Endothelial cell of umbilical vein (primary cell): ENCODE data around the gene VSIR. TPM values are rescaled to one million over a fixed set of nuclear protein-coding genes. Genes with fewer than 3 reads are reported as not detected.

ENCODE experiments used
- BruUV-seq: library from RNA; stranded (reverse); fragments of 400-500 nt; replicated peaks from 2 replicates; lab custom pipeline; 2021; lab: Mats Ljungman, UMichigan
- CTCF ChIA-PET: fragments of 300-600, 350-600 bp; sonication (Branson Sonifier 250); formaldehyde crosslinking; loops from one replicate; lab custom pipeline; 2021; ENCODE audit warnings: antibody characterized with exemption, inconsistent platforms; lab: Charles Lee
- POLR2A ChIA-PET: fragments of 300-600, 350-600 bp; sonication (Branson Sonifier 250); formaldehyde crosslinking; loops from one replicate; lab custom pipeline; 2021; ENCODE audit warnings: antibody characterized with exemption, inconsistent platforms; lab: Charles Lee
- DNase-seq: peaks from one replicate; pipeline ENCODE4 v3.0.0-alpha.2; 2011; ENCODE audit warnings: low read depth, low spot score
- FAIRE-seq: peaks from 2 replicates; lab custom pipeline; 2011; peaks lifted over from hg19 to GRCh38; lab: Jason Lieb, UNC
- H2AFZ ChIP-seq: 2 replicates; pipeline ENCODE4 v1.6.0; 2012; ENCODE audit warnings: low read depth, low read length, control low read depth, inconsistent platforms
- H3K27ac ChIP-seq: 2 replicates; pipeline ENCODE4 v1.5.1; 2011; ENCODE audit warnings: low read depth, mild to moderate bottlenecking, control low read depth, low read length, moderate library complexity; ENCODE audit not compliant: insufficient read depth
- H3K27me3 ChIP-seq, 2 experiments: 2 replicates each; pipeline versions ENCODE4 v1.6.0 to v1.6.1; 2011; ENCODE audit warnings: low read length in 2 of 2, mixed read lengths in 1 of 2; ENCODE audit not compliant: control insufficient read depth in 2 of 2, insufficient read depth in 2 of 2
- H3K36me3 ChIP-seq, 2 experiments: 2 replicates in 1 of 2; 3 replicates in 1 of 2; pipeline ENCODE4 v1.5.1; 2011; ENCODE audit warnings: low read length in 2 of 2, mild to moderate bottlenecking in 1 of 2, moderate library complexity in 1 of 2; ENCODE audit not compliant: control insufficient read depth in 2 of 2, insufficient read depth in 2 of 2; ENCODE audit errors: extremely low read depth in 1 of 2
- H3K4me1 ChIP-seq: 3 replicates; pipeline ENCODE4 v1.5.1; 2011; ENCODE audit warnings: mild to moderate bottlenecking, low read length; ENCODE audit not compliant: control insufficient read depth, insufficient read depth; ENCODE audit errors: extremely low read depth
- H3K4me2 ChIP-seq: 2 replicates; pipeline ENCODE4 v1.6.1; 2011; ENCODE audit warnings: low read length, control low read depth, mixed read lengths; ENCODE audit not compliant: insufficient read depth
- H3K4me3 ChIP-seq, 3 experiments: fragments of 200-600 bp in 1 of 3; sonication (generic), shearing (Covaris generic) in 1 of 3; replicated peaks in 1 of 3; 2 replicates each; pipeline ENCODE4 v1.5.1; 2011 to 2016; ENCODE audit warnings: control low read depth in 3 of 3, low read length in 3 of 3, mild to moderate bottlenecking in 2 of 3, inconsistent platforms in 1 of 3, low read depth in 1 of 3, moderate library complexity in 1 of 3; ENCODE audit not compliant: insufficient read depth in 1 of 3
- H3K79me2 ChIP-seq: 2 replicates; pipeline ENCODE4 v1.6.0; 2012; ENCODE audit warnings: low read length, inconsistent platforms; ENCODE audit not compliant: control insufficient read depth, insufficient read depth
- H3K9ac ChIP-seq: replicated peaks from 2 replicates; pipeline ENCODE3; 2011; ENCODE audit warnings: low read length, control low read depth; ENCODE audit not compliant: insufficient read depth; ENCODE audit errors: extremely low read depth
- H3K9me1 ChIP-seq: replicated peaks from 3 replicates; pipeline ENCODE4 v1.6.0; 2011; ENCODE audit warnings: mild to moderate bottlenecking, low read length; ENCODE audit not compliant: control insufficient read depth, insufficient read depth; ENCODE audit errors: extremely low read depth
- H3K9me3 ChIP-seq: replicated peaks from 2 replicates; pipeline ENCODE4 v1.5.1; 2012; ENCODE audit warnings: low read length, inconsistent platforms; ENCODE audit not compliant: control insufficient read depth, insufficient read depth
- H4K20me1 ChIP-seq: replicated peaks from 2 replicates; pipeline ENCODE3; 2011; ENCODE audit warnings: mild to moderate bottlenecking, low read length; ENCODE audit not compliant: control insufficient read depth, insufficient read depth; ENCODE audit errors: extremely low read depth
- EZH2 ChIP-seq: IDR thresholded peaks from 2 replicates; pipeline ENCODE4 v1.6.1; 2012; ENCODE audit warnings: borderline replicate concordance, low read depth, mild to moderate bottlenecking, moderate library complexity, low read length, inconsistent platforms; ENCODE audit not compliant: severe bottlenecking
- FOS ChIP-seq: IDR thresholded peaks from 2 replicates; pipeline ENCODE4 v1.6.1; 2011; ENCODE audit warnings: mild to moderate bottlenecking, low read length, moderate library complexity, borderline replicate concordance; ENCODE audit not compliant: insufficient read depth
- GATA2 ChIP-seq: IDR thresholded peaks from 2 replicates; pipeline ENCODE4 v1.7.0; 2011; ENCODE audit warnings: low read depth, mild to moderate bottlenecking, moderate library complexity, mixed read lengths, low read length; ENCODE audit not compliant: insufficient read length, insufficient read depth
- JUN ChIP-seq: IDR thresholded peaks from 2 replicates; pipeline ENCODE4 v1.6.1; 2011; ENCODE audit warnings: borderline replicate concordance, low read depth; ENCODE audit not compliant: insufficient read length, insufficient read depth
- MYC ChIP-seq: IDR thresholded peaks from one replicate; pipeline ENCODE4 v1.6.1; 2011; ENCODE audit warnings: mild to moderate bottlenecking, low read depth, low read length
- POLR2A ChIP-seq: IDR thresholded peaks from 2 replicates; pipeline ENCODE4 v1.6.1; 2012; ENCODE audit warnings: low read depth, mild to moderate bottlenecking, control low read depth, low read length
- POLR2AphosphoS5 ChIP-seq: IDR thresholded peaks from 2 replicates; pipeline ENCODE4 v1.6.1; 2012; ENCODE audit warnings: low read depth, mild to moderate bottlenecking, control low read depth, low read length, moderate library complexity; ENCODE audit not compliant: insufficient read depth
- dilution Hi-C: fragments of 300-500 bp; cut with MboI; formaldehyde crosslinking; loops from one replicate; pipeline ENCODE4 v1.15.0; 2019; ENCODE audit warnings: low sequenced_read_pairs; ENCODE audit not compliant: extremely low pct_ligation_motif_present
- intact Hi-C: fragments of 100-400 bp; cut with micrococcal nuclease; formaldehyde crosslinking; loops from one replicate; pipeline ENCODE4 v1.10.0; 2022
- polyA plus RNA-seq, 4 experiments: library from polyadenylated mRNA; depleted of rRNA in 3 of 4; stranded (reverse) in 3 of 4; unstranded in 1 of 4; fragments of >200 nt; gene quantifications; 2 replicates each; pipeline versions ENCODE4 v1.2.1 to v1.2.3, GENCODE V29; 2011 to 2012; ENCODE audit warnings: missing spikeins in 1 of 4
- total RNA-seq: library from RNA; stranded (reverse); gene quantifications from 2 replicates; pipeline ENCODE4 v1.2.3, GENCODE V29; 2021
- TF ChIP-seq, protein P1 (sequence below): IDR thresholded peaks from 2 replicates; pipeline ENCODE4 v1.6.1; 2011; ENCODE audit not compliant: insufficient read depth, insufficient read length
- TF ChIP-seq, protein P2 (sequence below), 2 donors: IDR thresholded peaks; 1 replicate in 1 of 2; 2 replicates in 1 of 2; pipeline ENCODE4 v1.5.1; 2011; ENCODE audit warnings: low read length in 2 of 2, mild to moderate bottlenecking in 2 of 2, moderate library complexity in 2 of 2, control low read depth in 1 of 2, inconsistent platforms in 1 of 2, low read depth in 1 of 2; ENCODE audit not compliant: insufficient read depth in 1 of 2; ENCODE audit errors: extremely low read depth in 1 of 2

VSIR gene
- total and polyA plus RNA-seq, 2 donors (not counting 3 experiments of a cell fraction or from before 2014, with no cell fraction given): 4.9 to 6.3 TPM

DNA sequence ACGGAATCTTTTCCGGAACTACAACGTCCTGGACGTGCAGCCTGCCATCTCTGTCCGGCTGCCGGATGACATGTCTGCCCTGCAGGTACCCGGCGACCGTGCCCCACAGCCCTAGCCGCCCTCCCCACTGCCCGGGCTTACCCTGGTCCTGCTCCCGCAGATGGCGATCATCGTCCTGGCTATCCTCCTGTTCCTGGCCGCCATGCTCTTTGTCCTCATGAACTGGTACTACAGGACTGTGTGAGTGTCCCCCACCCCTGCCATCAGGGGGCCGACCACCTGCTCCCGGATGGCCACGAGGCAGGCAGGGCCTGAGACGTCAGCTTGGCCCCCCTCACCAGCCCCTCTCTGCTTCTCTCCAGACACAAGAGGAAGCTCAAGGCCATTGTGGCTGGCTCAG lies 38.0 kb upstream of the VSIR start:
- POLR2A ChIA-PET: interaction anchor here (0.6 to 1.2 kb wide), 2 partner anchors 40 to 493 kb away, joined by 3 to 5 read pairs; partner anchors contain the start of genes PSAP and SLC29A3
- H3K4me2 ChIP-seq: no peak overlapping the region

DNA sequence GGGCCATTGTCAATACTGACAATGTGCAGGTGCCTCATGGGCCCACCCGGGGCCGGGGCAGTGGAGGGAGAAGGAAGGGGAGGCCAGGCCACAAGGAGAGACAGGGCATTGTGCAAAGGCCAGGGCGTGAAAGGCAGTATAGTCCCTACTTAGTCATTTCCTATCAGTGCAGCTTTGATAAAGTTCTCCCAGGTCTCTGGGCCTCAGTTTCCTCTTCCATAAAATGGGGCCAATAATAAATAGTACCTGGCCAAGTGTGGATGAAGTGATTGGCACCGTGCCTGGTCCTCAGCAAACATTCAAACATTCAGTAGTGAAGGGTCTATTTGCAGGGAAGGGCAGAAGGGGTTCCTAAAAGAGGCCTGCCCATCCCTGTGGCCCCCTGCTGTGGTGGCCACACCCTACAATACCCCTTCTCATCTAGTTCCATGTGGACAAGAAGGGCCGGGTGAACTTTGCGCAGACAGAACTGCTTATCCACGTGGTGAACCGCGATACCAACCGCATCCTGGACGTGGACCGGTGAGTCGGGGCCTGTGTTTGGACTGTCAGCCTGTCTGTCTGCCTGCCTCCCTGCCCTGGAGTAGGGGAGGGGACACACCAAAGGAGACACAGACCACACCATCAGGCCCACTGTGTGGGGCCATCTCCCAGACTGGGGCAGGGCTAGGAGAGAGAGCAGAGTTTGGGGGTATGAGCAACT lies 36.9 kb upstream of the VSIR start:
- Histone ChIP-seq H3K9me3 (no peaks in the 10 kb centered on the region), H3K4me2 (no peak overlapping the region), H2AFZ (no peak overlapping the region), H3K9ac (no peak overlapping the region), H3K79me2 (no peaks in the 10 kb centered on the region), H3K4me3 (no peak overlapping the region), H3K36me3 (peaks cover 0 to 3% of the 10 kb centered on the region in 2 experiments), H3K9me1 (no peaks in the 10 kb centered on the region), H3K27ac (no peak overlapping the region), H3K27me3 (peaks cover 0 to 2% of the 10 kb centered on the region in 2 experiments), H3K4me1 (no peaks in the 10 kb centered on the region), H4K20me1 (no peaks in the 10 kb centered on the region)
- intact Hi-C loops: loop anchor here (5.0 kb wide), 3 partner anchors 98 to 498 kb away; no protein-coding TSS in a partner anchor
- CTCF ChIA-PET: interaction anchor here (1.1 to 4.1 kb wide), 5 partner anchors 15 to 496 kb away, joined by 3 to 36 read pairs (median 6); partner anchors contain the start of gene VSIR
- BruUV-seq: no TSS peak
- FAIRE-seq (no peak), DNase-seq (no peak)
- dilution Hi-C loops: no loop called here
- TF ChIP-seq MYC: no peak
- no peak for TF ChIP-seq EZH2
- TF ChIP-seq JUN: no peak
- TF ChIP-seq, protein P1, sequence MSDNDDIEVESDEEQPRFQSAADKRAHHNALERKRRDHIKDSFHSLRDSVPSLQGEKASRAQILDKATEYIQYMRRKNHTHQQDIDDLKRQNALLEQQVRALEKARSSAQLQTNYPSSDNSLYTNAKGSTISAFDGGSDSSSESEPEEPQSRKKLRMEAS: no peak
- no peak for TF ChIP-seq POLR2AphosphoS5
- TF ChIP-seq, protein P2, sequence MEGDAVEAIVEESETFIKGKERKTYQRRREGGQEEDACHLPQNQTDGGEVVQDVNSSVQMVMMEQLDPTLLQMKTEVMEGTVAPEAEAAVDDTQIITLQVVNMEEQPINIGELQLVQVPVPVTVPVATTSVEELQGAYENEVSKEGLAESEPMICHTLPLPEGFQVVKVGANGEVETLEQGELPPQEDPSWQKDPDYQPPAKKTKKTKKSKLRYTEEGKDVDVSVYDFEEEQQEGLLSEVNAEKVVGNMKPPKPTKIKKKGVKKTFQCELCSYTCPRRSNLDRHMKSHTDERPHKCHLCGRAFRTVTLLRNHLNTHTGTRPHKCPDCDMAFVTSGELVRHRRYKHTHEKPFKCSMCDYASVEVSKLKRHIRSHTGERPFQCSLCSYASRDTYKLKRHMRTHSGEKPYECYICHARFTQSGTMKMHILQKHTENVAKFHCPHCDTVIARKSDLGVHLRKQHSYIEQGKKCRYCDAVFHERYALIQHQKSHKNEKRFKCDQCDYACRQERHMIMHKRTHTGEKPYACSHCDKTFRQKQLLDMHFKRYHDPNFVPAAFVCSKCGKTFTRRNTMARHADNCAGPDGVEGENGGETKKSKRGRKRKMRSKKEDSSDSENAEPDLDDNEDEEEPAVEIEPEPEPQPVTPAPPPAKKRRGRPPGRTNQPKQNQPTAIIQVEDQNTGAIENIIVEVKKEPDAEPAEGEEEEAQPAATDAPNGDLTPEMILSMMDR (IDR thresholded peaks at IDR 0.05; ENCODE audit: extremely low read depth in 1 of 2, insufficient read depth in 1 of 2, low read depth in 1 of 2, low read length in 2 of 2): no peak
- no peak for TF ChIP-seq POLR2A
- no peak for TF ChIP-seq FOS
- TF ChIP-seq GATA2: no peak
- POLR2A ChIA-PET: interaction anchor here (1.2 kb wide), 1 partner anchor 41 kb away, joined by 3 read pairs; the partner anchor contains the start of gene PSAP

More for the DNA sequence above, 38.0 kb upstream of the VSIR start:
- H2AFZ ChIP-seq: no peak overlapping the region
- H3K9ac ChIP-seq: no peak overlapping the region
- BruUV-seq: no TSS peak
- H3K9me3 ChIP-seq: no peaks in the 10 kb centered on the region
- H3K4me3 ChIP-seq: no peak overlapping the region
- H4K20me1 ChIP-seq: no peaks in the 10 kb centered on the region
- peaks cover 0 to 10% of the 10 kb centered on the region in 2 experiments for H3K36me3 ChIP-seq
- H3K27ac ChIP-seq: no peak overlapping the region
- dilution Hi-C loops: no loop called here
- intact Hi-C loops: loop anchor here (5.0 kb wide), 3 partner anchors 99 to 499 kb away; no protein-coding TSS in a partner anchor
- H3K9me1 ChIP-seq: no peaks in the 10 kb centered on the region
- H3K27me3 ChIP-seq: no peaks in the 10 kb centered on the region
- no peaks in the 10 kb centered on the region for H3K4me1 ChIP-seq
- CTCF ChIA-PET: interaction anchor here (0.7 to 4.1 kb wide), 25 partner anchors 11 to 498 kb away, joined by 3 to 36 read pairs (median 3); partner anchors contain the start of genes CDH23 and SLC29A3
- no peak for TF ChIP-seq POLR2A
- no peak for TF ChIP-seq EZH2
- TF ChIP-seq JUN: no peak
- no peak for TF ChIP-seq FOS
- no peak for TF ChIP-seq MYC
- FAIRE-seq (no peak), DNase-seq (no peak)
- H3K79me2 ChIP-seq: no peaks in the 10 kb centered on the region
